ENCODE data around the gene ITGA1.

The ITGA1 gene

GRCh38 chr5:52773342-52773741 is 14.4 kb upstream of the ITGA1 start:
- no peak for DNase-seq

DNA sequence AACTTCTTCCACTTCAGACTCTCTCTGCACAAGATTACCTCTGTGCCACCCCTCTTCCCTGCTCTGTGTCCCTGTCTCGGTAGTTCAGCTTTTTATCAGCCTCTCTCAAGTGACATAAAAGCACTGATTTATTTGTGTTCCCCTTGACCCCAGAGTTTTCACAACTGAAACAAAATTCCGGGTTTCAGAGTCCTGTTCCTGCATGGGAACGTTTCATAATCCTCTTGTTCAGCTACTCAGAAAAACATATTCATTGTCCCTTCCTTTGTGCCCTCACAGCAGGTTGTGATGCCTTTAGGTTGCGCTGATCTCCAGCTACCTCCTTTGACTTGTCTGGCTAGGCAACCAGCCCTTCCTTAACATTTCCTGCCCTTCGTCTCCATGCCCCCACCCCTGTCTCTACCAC is 13.7 kb upstream of the ITGA1 start:
- DNase-seq, result no peak

DNA sequence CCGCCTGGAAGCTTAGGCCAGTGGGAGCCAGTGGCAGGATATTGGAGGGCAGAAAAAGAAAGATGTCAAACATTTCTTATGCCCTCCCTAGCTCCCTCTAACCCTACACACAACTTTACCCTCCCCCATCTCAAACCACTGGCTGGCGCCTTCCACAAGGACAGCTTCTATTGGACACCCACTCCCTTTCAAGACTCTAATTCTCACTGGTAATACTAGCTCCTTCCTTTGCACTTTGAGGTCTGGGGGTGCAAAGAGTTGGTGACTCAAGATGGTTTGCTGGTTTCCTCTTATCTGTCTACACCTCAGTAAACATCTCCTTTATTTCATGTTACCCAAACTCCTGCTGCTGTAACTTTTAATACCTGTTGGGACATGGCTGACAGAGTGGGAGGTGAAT is 11.6 kb upstream of the ITGA1 start:
- DNase-seq, result no peak

DNA sequence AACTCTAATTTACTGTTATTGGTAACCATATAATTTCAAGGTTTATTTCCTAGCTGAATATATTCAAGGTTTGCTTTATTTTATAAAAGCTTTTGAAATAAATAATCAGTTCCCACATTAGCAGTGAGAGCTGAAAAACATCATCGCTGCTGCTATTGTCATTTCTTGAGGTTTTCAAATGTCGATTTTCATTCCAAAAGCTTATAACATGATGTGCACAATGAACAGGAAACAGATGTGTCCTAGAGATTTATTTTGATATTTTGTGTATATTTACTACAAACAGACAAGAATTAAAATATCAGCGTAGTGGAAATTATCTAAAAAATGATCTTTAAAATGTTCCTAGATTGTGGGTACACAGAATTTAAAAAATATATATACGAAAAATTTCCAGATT is 10.5 kb upstream of the ITGA1 start:
- no peak for DNase-seq

DNA sequence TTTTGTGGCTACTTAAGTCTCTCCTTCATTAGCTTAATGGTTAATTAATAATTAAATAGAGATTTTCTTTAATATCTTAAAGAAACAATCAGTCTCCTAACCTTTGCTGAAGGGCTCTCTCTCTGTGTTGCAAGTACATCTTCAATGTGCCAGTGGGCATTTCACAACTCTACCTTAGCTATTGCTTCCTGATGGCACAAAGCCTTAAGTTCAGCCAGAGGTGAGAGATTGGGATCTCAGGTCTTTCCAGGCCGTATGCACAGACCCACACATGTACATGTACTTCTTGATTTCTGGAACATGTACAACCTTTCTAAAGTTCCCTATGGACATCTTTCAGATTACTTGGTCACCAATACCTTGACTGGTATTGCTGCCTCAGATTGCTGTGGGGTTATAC is 8.9 kb upstream of the ITGA1 start:
- DNase-seq, result no peak

DNA sequence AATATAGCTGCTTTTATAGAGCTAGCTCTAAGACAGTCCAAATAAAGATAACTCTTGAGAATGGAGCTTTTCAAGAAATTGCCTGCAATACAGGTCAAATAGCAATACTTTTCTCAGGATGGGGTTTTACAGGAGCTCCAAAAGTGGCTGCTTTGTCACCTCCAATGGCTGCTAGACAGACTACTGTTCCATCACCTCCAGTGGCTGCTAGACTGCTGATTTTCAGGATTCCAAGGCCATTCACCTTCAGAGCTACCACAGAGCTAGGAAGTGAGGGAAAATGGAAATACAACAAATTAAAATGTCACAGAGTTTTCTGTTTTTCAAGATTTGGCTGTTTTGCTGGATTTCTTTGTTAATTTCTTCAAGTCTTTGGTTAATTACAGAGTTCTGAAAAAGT is 8.5 kb upstream of the ITGA1 start:
- DNase-seq, result no peak

DNA sequence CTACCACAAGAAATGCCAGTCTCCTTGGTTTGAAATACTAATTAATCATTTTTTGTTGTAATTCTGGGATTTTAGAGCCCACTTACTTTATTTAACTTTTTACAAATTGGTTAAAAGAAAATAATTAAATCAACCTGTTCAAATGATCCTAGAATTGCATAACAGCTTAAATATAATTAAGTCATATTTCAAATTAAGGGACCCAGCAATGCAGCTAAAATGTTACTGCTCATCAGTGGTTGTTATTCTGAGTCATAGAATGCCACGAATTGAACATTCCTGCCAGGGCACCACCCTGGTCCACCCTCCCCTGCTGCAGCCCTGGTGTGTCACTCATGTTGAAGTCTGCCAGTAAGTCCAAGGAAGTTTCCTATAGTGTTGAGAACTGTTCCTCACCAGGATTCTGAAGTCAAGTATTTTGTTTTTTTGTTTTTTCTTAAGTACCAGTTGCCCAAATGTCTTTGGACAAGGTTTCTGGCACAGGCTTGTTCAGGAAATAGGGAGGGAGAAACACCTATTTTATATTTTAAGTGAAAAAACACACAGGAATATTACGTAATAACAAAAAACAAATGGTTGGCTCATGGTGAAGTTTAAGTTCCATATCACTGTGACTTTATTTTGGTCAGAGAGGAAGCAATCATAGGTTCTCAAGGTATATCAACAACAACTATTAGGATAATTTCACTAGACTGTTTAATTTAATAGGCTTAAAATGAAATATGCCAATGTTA is 4.3 kb upstream of the ITGA1 start:
- DNase-seq, result no peak

GRCh38 chr5:52784737-52785136 is 3.0 kb upstream of the ITGA1 start:
- DNase-seq, result no peak

DNA sequence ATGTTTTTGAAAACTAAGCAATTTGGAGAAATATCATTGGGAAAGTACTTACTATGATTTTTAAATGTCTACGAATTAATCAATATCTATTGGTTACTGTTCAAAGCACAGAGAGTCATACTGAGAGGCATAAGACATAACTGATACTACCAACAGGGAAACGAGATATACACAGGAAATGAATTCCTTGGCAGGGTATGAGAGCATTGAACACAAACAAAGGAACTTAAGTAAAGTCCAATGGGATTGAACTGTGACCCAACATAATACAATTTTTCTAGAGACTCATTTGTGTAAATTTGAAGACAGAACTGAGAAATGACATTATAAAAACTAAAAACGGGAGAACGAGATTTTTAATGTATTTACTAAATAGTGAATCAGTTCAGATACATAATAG is 1.3 kb upstream of the ITGA1 start:
- DNase-seq, result no peak

GRCh38 chr5:52786949-52787599 is 642 bp upstream of the ITGA1 start:
- peak; percentile 16 for DNase-seq

GRCh38 chr5:52788505-52788821 is 747 bp downstream of the ITGA1 start:
- no peak for DNase-seq

DNA sequence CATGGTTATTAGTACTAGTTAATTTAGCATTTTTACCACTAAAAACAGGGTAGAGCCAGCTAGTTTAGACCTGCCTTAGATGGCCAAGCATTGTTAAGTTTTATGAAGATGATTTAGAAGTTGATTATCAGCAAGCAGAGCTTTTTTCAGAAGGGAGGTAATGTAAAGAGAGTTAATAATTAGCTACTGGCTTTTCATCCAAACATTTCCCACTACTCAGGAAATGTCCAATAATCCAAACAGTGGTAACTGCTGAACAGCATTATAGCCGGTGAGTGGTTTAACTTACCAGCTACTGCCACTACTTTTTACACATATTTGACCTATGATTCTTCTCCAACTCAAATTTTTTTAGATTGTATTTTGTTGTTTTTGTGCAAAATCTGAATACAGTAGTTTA is 1.7 kb downstream of the ITGA1 start:
- DNase-seq, result no peak

- DNase-seq, result no peak
Measured at GRCh38 chr5:52789851-52790250, 2.1 kb downstream of the ITGA1 start.

- no peak for DNase-seq
Measured at GRCh38 chr5:52791366-52791765, 3.6 kb downstream of the ITGA1 start.

- no peak for DNase-seq
Measured at GRCh38 chr5:52794519-52794918, 6.8 kb downstream of the ITGA1 start.

GRCh38 chr5:52796031-52796430 is 8.3 kb downstream of the ITGA1 start:
- DNase-seq, result no peak

DNA sequence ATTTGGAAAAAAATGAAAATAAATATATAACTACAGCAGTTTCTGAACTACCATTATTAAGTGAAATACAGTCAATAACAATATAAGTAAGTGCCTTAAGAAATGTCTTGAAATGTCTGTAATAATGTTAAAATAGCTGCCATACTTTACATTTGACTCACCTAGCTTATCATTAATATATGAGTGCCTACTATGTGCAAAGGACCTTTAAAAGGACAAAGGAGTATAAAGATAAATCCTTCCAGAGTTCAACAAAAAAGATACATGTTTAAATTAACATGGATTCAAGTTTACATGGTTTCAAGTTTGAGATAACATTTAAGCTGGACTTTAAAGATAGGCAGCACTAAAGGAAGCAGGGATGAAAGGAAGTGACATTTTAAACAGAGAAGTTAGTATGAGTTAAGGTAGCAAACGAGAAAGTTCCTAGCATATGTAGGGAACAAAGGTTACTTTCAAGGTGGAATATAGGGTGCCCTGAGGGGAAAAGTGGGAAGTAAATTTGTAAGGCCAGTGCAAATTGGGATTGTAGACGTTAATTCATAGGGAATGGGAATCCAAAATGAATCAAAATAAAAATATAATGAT is 8.9 kb downstream of the ITGA1 start:
- no peak for DNase-seq

DNA sequence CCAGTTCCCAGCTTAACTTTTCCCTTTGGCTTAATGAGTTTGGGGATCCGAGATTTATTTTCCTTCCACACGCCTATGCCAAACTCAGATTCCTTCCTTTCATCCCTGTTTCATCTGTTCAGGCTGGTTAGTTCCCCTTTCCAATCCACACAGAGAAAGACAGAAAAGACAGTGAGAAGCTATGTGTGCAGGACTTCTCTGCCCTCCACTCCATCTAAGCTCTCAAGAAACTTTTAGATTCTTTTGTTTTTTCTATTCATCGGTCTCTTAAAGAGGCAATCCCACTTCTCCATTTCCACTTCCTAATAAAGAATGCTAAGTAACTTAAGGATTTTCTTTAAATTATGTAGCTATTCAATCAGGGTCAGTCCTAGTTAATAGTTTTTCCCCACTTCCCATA is 11.2 kb downstream of the ITGA1 start:
- DNase-seq, result no peak

- no peak for DNase-seq
Measured at GRCh38 chr5:52799358-52799982, 11.8 kb downstream of the ITGA1 start.

GRCh38 chr5:52799983-52800393 is 12.3 kb downstream of the ITGA1 start:
- peak; percentile 97 for DNase-seq

GRCh38 chr5:52800394-52801213 is 12.9 kb downstream of the ITGA1 start:
- DNase-seq, result peak; percentile 48

DNA sequence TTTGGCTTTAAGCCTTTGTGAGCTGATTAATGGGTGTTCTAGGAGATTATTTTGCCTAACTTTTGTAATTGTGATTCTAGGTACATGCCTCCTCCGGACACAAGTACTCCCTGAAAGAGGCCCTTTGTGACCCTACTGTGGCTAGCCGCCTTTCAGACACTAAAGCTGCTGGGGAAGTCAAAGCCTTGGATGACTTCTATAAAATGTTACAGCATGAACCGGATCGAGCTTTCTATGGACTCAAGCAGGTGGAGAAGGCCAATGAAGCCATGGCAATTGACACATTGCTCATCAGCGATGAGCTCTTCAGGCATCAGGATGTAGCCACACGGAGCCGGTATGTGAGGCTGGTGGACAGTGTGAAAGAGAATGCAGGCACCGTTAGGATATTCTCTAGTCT is 13.6 kb downstream of the ITGA1 start:
- DNase-seq, result no peak

GRCh38 chr5:52802272-52802973 is 14.7 kb downstream of the ITGA1 start:
- no peak for DNase-seq
